Stimulated activated CD4-positive, alpha-beta T cell treated with anti-CD3 and anti-CD28 coated beads, Interleukin-4, amount 100 ng/mL, for 4 hours (primary cell): ENCODE measurements around the gene EIF3K.
A peak's percentile ranks its signal among the peaks of the same experiment; 100 is the strongest.
"Not testable (repeated sequence)": the region's sequence is repeated elsewhere in the genome, so short reads cannot be mapped to it uniquely, and the experiment has no call there.

Source experiments
- DNase-seq, 2 experiments: peaks; one replicate each; pipeline ENCODE4 v3.0.0-alpha.2; 2020

Gene EIF3K

DNA sequence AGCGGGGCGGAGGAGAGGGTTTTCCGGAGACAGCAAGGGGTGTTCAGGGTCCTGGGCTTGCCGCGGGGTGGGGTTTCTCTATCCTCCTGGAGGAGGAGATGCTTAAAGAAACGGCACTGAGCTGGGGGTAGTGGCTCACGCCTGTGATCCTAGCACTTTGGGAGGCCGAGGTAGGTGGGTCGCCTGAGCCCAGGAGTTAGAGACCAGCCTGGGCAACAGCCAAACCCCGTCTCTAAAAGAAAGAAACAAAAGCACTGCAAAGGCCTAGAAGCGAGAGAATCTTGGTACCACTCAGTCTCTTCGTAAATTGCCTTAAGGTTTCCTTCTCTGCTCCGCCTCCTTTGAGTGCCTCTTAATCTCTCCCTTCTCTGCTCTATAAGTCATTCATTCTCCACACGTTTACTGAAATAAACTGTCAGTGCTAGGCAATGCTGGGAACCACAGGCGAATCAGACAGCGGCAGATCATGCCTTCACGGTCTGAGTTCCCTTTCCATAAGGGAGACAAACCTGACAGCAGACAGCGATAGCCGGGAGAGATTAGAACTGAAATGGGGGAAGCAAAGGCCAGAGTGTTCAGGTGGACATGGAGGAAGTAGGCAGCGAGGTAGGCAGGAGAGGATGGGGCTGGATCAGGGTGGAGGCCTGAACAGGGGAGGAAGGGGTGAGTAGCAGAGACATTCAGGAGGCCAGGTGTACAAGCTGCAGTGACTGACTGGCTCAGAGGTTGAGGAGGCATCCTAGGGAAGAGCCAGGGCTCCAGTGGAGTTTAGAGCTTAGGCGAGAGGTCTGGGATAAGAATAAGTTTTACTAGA lies 580 bp downstream of the EIF3K start:
- DNase-seq: no peak

DNA sequence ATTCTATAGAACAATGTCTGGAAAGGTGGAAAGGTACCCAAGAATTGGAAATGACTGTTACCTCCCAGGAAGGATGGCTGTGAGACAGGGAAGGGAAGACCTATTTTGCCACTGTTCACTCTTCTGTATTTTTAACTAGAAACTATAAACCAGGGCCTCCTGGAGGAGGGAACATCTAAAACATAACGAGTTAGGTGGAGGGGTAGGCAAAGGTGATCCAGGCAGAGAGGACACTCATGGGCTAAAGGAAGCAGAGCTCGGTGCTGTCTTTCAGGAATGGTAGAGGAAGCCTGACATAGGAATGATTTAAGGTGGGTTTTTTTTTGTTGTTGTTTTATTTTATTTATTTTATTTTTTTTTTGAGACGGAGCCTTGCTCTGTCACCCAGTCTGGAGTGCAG lies 5.8 kb downstream of the EIF3K start:
- no peak for DNase-seq

- DNase-seq: no peak
Measured at GRCh38 chr19:38626401-38626800, 7.4 kb downstream of the EIF3K start.

- DNase-seq: no peak
Measured at GRCh38 chr19:38629568-38629967, 10.6 kb downstream of the EIF3K start.

DNA sequence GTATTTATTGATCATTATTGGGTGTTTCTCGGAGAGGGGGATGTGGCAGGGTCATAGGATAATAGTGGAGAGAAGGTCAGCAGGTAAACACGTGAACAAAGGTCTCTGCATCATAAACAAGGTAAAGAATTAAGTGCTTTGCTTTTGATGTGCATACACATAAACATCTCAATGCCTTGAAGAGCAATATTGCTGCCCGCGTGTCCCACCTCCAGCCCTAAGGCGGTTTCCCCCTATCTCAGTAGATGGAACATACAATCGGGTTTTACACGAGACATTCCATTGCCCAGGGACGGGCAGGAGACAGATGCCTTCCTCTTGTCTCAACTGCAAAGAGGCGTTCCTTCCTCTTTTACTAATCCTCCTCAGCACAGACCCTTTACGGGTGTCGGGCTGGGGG lies 12.3 kb downstream of the EIF3K start:
- not testable (repeated sequence) for DNase-seq

DNA sequence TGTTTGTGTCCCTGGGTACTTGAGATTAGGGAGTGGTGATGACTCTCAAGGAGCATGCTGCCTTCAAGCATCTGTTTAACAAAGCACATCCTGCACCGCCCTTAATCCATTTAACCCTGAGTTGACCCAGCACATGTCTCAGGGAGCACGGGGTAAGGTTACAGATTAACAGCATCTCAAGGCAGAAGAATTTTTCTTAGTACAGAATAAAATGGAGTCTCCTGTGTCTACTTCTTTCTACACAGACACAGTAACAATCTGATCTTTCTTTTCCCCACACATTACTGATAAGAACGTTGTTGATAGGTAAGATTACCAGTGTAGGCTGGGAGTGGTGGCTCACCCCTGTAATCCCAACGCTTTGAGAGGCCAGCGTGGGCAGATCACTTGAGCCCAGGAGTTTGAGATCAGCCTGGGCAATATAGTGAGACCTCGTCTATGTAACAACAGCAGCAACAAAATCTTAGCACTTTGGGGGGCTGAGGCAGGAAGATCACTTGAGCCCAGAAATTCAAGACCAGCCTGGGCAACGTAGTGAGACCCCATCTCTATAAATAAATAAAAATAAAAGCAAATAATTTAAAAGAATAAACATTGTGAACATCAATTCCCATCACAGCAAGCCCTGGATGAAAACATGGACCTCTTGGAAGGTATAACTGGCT lies 13.0 kb downstream of the EIF3K start:
- not testable (repeated sequence) for DNase-seq

DNA sequence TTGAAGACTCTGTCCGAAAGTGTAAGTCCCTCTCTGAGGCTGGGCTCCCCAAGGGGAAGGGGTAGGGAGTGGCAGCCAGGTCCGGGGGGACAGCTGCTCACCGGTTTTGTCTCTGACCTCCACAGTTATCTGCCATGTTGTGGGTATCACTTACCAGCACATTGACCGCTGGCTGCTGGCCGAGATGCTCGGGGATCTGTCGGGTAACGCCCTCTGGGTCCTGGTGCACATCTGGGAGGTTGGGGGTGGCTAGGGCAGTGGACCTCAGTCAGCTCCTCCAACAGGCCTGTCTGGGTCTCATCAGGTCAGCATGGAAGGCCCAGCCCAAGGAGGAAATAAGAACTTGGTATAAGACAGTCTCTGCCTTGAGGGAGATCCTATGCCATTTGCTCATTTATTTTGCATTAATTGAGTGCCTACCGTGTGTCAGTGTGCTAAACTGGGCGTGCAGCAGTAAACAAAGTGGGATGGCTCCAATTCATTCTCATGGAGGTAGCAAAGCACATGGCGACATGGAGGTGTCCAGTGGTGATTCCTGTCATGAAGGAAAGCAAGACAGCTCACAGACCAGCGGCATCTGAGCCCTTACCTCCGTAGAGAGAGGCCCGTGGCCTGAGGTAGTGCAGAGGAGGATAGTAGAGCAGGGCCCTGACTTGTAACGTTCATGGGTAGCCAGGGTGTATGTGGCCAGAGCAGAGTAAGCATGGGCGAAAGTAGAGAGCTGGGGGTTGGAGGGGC lies 13.7 kb downstream of the EIF3K start:
- DNase-seq: no peak

- DNase-seq: peak; percentile 56 to 68
Measured at GRCh38 chr19:38634757-38635482, 15.9 kb downstream of the EIF3K start.

DNA sequence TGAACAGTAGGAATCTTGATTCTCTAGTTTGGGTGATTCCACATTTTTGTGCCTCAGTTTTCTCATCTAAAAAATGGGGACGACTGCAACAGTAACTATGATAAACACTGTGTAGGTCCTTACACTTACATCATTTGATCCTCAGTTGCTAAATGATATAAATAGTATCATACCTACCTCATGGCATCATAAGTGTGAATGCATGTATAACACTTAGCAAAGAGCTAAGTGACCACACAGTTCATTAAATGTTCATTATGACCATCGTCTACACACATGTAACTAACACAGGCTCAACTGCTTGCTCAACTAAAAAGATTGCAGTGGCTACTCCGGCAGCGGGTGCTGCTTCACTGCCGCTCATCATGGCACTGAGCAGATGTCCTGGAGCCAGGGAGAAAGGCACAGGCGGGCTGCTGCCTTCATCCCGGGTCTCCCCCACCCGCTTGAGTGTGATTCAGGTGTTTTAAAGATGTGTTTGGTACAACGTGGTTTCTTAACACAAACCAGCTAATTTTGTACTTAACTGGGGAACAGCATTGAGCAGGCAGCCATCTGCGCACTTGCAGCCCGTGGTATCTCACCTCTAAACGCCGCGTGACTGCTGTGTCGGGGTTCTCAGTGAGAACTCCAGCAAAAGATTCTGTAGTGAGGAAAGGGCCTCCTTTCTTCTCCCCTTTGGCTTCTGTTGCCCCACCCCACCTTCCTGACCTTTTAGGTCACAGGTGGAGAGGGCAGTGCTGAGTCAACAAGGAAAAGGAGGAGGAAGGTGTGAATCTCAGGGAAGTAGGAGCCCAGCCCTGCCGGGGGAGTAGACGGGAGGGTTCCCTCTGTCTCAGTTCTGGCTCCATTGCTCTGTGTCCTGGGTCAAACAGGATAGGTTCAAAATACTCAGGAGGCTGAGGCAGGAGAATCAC lies 16.8 kb downstream of the EIF3K start:
- DNase-seq: no peak

DNA sequence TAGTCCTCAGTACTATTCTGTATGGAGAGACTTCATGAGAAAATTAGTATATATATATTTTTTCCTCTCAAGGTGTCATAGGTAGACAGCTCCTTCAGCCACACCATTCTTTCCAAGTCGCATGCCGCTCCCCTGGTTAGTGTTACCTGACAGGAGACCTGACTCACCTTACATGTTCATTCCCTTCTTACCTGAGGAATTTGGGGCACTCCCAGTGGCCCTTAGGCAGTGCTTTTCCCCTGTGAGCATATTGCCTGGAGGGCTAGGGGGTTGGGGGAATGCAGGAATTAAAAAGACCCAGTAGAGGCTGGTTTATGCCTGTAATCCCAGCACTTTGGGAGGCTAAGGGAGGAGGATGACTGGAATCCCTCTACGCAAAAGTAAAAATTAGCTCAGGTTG lies 19.5 kb downstream of the EIF3K start:
- DNase-seq: no peak

GRCh38 chr19:38639679-38640078 lies 20.7 kb downstream of the EIF3K start:
- DNase-seq: no peak

DNA sequence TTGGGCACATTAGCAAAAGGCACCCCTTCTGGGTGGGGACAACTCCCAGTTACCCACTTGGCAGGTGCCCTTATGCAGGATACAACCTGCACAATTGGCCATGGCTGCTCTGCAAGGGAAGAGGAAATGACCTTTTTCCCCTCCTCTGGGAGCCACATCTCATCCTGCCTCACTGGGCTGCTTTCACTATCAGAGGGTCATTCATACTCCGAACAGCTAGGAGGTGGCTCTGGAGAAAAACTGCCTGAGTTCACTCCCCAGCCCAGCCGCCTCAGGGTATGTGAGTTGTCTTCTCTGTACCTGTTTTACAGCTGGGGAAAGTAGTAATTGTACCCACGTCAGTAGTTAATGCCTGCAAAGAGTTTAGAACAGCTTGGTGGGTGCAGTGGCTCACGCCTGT lies 21.4 kb downstream of the EIF3K start:
- DNase-seq: no peak

DNA sequence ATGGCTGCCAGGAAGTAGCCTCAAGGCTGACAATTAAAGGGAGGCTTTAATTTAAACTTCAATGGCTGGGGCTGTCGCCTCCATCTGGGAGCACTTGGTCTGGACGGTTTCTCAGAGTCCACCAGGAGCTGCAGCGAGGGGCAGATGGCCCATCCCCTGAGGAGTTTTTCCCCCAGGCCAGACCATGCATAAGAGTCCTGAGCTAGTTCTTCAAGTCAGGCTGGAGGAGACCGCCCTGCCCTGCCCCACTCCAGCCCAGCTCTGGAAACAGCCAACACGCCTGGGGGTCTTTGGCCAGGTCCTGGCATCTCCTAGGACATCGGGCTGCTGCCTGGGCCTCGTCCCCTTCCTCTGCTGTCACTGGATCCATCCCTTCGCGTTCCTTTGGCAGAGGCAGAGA lies 23.2 kb downstream of the EIF3K start:
- no peak for DNase-seq

DNA sequence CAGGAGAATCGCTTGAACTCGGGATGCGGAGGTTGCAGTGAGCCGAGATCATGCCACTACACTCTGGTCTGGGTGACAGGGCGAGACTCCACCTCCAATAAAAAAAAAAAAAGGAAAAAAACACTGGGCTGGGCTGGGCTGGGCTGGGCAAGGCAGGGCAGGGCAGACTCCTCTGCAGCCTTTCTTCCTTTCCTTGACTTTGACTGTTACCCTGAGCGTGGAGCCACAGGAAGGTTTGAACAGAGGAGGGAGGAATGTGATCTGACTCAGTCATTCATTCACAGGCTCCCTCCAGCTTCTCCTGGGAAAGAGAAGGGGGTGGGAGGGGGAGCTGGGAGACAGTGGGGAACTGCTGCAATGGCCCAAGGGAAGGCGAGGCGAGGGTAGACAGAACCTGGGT lies 25.7 kb downstream of the EIF3K start:
- no peak for DNase-seq

GRCh38 chr19:38647368-38647965 lies 28.5 kb downstream of the EIF3K start, which contains the start of gene ACTN4:
Gene ACTN4, plus strand, starts transcription at chr19:38647649. Its CDS starts 97 bp downstream, at chr19:38647746.
- DNase-seq: peak; percentile 99 to 100

DNA sequence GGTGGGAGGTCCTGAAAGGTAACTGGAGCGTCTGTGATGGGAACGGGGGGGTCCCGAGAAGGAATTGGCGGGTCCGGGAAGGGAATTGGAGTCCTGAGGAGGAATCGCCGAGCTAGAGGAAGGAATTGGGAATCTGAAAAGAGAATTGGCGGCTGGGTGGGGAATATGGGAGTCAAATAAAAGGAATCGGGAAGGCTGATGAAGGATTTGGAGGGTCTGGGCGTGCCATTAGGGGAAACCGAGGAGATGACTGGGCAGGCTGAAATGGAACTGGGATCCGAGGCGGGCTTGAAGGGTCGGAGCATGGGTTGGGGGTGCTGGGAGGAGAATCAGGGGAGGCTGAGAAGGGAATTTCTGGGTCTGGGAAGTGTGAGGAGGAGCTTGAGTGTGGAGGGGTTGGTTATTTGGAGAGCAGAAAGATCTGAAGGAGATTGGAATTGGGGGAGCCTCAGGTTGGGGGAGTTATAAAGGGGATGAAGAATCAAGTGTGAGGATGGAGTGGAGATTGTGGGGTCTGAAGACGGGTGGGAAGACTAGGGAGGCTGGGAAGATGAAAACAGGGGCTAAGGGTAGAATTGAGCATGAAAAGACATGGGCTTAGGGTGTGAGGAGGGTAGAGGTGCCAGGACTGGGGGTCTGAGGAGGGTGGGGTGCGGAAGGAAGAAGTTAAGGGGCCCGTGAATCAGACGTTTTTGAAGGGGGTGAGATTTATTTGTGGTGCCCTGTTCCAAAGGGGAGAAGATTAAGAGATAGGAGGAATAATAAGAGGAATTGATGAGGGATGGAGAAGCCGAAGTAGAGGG lies 29.2 kb downstream of the EIF3K start:
- no peak for DNase-seq

DNA sequence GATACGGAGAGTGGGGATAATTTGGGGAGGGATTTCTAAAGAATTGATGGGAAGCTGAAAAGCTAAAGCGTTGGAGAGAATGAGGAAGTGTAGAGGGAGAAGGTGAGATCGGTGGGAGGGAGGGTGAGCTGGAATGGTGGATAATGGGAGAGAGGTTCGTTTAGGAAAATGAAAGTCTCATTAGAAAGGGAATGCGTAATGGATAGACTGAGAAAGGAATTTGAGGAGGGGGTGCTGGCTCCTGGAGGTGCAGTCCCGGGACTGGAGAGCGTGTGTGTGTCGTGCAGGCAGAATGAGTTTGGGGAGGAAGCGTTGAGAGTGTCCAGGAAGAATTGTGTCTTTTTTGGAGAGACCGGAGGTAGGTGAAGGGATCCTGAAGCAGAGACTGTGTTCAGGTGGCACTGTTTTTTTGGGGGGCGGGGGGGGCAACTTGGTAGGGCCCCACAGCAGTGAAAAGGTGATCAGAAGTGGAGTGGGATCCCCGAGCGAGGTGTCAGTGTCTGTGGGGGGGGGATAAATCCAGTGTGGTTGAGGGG lies 29.8 kb downstream of the EIF3K start:
- DNase-seq: no peak

GRCh38 chr19:38649305-38650171 lies 30.6 kb downstream of the EIF3K start:
- no peak for DNase-seq

DNA sequence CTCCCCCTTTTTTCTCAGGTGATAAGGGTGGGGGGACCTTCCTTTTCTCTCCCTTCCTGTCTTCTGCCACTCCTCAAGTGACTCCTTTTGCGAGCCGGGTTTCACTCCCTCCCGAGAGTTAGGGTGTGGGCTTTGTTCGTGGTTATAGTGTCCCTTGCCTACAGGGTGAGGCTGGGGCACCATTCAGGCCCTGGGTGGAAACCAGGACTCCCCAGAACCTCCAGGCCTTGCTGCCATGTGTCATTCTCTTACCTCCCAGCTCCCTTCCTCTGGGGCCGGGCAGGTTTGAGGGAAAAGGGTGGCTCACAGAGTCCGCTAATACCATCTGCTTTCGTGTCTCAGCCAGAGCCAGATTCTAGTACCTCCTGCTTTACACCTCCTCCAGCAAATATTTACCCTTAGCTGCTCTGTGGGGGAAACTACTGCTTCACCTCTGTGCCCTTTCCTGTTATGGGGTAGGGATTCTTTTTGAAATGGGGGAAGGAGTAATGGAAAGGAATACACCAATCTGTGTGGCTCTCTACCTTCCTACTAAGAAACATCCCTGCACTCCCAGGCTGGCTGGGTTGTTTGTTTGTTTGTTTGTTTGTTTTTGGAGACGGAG lies 31.3 kb downstream of the EIF3K start:
- no peak for DNase-seq
